Thymus (tissue), 11 donors: ENCODE data around the gene TFEB. TPM values are rescaled to one million over a fixed set of nuclear protein-coding genes. Genes with fewer than 3 reads are reported as not detected.

Experiments
- DNase-seq, 9 donors: peaks; one replicate each; pipeline ENCODE4 v3.0.0-alpha.2; 2013; ENCODE audit warnings: low spot score in 9 of 9, low read depth in 6 of 9, missing footprints in 1 of 9
- H3K27ac ChIP-seq, 2 donors: one replicate each; pipeline ENCODE4 v1.5.1; 2013; ENCODE audit warnings: control low read depth in 1 of 2, low read depth in 1 of 2, low read length in 1 of 2, mild to moderate bottlenecking in 1 of 2, moderate library complexity in 1 of 2
- H3K27me3 ChIP-seq, 2 donors: one replicate each; pipeline ENCODE4 v1.5.1; 2013; ENCODE audit warnings: low read length in 1 of 2; ENCODE audit not compliant: control insufficient read depth in 2 of 2, insufficient read depth in 1 of 2
- H3K36me3 ChIP-seq, 2 donors: one replicate each; pipeline ENCODE4 v1.5.1; 2013; ENCODE audit warnings: low read length in 1 of 2, mild to moderate bottlenecking in 1 of 2, moderate library complexity in 1 of 2; ENCODE audit not compliant: control insufficient read depth in 2 of 2, insufficient read depth in 2 of 2
- H3K4me1 ChIP-seq, 2 donors: one replicate each; pipeline ENCODE4 v1.5.1; 2013; ENCODE audit warnings: low read length in 2 of 2; ENCODE audit not compliant: control insufficient read depth in 2 of 2, insufficient read depth in 2 of 2
- H3K4me3 ChIP-seq, 2 donors: one replicate each; pipeline ENCODE4 v1.5.1; 2013; ENCODE audit warnings: low read length in 2 of 2, control low read depth in 1 of 2, mild to moderate bottlenecking in 1 of 2
- H3K9me3 ChIP-seq, 2 donors: one replicate each; pipeline ENCODE4 v1.5.1; 2013; ENCODE audit warnings: low read length in 1 of 2, mild to moderate bottlenecking in 1 of 2; ENCODE audit not compliant: control insufficient read depth in 2 of 2, insufficient read depth in 1 of 2
- WGBS: extraction: QIAGEN DNeasy Blood & Tissue Kit; methylation state at CpG from one replicate; pipeline ENCODE4 v1.1.7; 2013; 5-methylcytosine and 5-hydroxymethylcytosine counted together
- polyA plus RNA-seq: library from polyadenylated mRNA; stranded (reverse); fragments of 200-250 nt; gene quantifications from one replicate; pipeline ENCODE4 v1.2.3, GENCODE V29; 2013
- total RNA-seq: library from RNA; stranded (reverse); fragments of 120-200 nt; gene quantifications from one replicate; pipeline ENCODE4 v1.2.4, GENCODE V29; 2013
- donor health status: healthy.

TFEB gene
- total and polyA plus RNA-seq, 2 donors = 6.1 to 22.8 TPM

DNA sequence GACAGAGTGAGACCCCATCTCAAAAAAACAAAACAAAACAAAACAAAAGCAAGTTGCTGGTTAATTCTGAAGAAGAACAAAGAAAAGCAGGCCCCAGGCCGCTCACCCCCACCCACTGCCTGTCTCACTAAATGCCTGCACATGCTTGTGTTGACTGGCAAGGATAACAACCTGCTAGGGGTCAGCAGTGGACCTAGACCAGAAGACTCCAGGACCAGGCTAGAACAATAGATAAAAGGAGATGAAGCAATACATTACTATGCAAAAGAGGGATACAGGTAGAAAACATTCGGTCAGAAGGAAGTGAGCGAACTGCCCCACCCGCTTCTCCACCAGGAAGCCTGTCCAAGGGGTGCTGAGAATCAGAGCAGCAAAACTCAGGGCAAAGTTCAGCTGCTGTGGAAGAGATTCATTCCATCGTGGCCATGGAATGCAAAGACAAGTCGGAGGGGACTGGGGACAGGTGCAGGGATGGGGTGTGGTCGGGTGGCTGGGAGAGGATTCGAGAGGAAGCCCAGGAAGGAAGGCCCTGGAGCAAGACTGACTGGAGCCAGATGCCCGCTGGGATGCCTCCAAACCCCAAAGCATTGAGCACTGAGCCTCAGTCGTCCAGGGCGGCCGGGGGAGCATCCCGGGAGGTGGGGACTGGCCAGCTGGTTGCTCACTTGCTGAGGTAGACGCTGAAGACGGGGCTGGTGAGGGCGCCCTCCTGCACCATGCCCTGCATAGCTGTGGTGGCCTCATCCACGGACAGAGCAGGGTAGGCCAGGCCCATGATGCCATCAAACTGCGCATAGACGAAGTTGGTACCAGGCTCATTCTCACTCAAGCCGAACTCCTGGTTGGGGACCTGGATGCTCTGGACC lies 6.5 kb upstream of the TFEB start:
- no peak overlapping the region for H3K27ac ChIP-seq
- no peak for DNase-seq

DNA sequence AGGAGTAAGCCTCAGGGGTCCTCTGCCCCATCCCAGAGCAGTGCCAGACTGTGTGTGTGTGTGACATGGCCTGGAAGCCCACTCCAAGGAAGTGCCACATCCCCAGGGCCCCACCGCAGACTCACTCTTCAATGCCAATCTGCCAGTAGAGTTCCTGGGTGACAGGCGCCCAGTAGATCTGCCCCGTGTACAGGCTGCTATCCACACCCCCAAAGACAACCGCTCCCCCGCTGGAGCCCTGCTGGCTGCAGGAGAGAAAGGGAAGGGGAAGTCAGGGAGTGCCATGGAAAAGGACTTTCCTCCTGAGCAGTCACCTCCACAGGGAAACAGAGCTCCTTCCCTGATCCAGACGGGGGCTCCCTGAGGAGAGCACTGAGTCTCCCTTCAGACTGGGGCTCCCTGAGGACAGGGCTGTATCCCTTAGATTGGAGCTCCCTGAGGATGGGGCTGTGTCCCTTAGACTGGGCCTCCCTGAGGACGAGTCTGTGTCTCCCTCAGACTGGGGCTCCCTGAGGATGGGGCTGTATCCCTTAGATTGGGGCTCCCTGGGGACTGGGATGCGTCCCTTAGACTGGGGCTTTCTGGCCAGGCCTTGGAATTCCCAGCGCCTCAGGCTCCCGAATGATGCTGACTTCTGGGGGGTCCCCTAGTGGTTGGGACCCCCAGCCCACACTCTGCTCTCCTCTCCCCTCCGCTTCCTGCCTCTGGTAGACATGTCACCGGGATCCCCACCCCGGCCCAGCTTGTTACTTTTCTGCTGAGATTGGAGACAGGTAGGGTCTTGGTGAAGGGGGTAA lies 5.2 kb upstream of the TFEB start:
- no peaks in the 10 kb centered on the region for H3K9me3 ChIP-seq
- H3K27me3 ChIP-seq = no peaks in the 10 kb centered on the region
- no peaks in the 10 kb centered on the region for H3K36me3 ChIP-seq
- H3K4me1 ChIP-seq = peaks cover 4 to 5% of the 10 kb centered on the region in 2 donors
- H3K4me3 ChIP-seq = no peak overlapping the region
- no peak overlapping the region for H3K27ac ChIP-seq
- no peak for DNase-seq
- 92% methylated on average over 13 of the region's 13 CpGs for WGBS

More for the DNA sequence above, 6.5 kb upstream of the TFEB start:
- Histone ChIP-seq H3K27me3 (no peaks in the 10 kb centered on the region), H3K4me1 (no peaks in the 10 kb centered on the region), H3K9me3 (no peaks in the 10 kb centered on the region), H3K36me3 (no peaks in the 10 kb centered on the region), H3K4me3 (no peak overlapping the region)
- WGBS = 96% methylated on average over 20 of the region's 20 CpGs

DNA sequence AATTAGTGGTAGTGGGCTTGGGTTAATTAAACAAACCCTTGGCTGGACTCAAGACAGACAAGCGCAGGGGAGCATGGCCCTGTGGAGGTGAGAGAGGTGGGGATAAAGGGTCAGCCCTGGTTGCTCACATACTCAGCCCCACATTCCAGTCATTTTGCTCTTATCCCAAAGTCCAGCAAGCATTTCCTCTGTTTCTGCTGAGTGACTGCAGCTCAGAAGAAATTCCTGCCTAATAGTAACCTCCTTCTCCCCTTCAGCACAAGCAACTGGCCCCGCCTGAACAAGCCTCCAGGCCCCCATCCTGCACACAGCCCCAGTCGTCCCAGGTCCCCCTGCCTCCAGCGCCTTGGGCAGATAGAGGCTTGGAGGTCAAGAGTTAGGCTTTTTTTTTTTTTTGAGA lies 3.6 kb upstream of the TFEB start:
- H3K4me3 ChIP-seq = no peak overlapping the region
- WGBS = 98% methylated on average over 4 of the region's 4 CpGs
- DNase-seq = no peak
- no peak overlapping the region for H3K27ac ChIP-seq
- H3K36me3 ChIP-seq = no peaks in the 10 kb centered on the region
- H3K27me3 ChIP-seq = peaks cover 0 to 8% of the 10 kb centered on the region in 2 donors
- no peaks in the 10 kb centered on the region for H3K9me3 ChIP-seq
- peaks cover 7 to 10% of the 10 kb centered on the region in 2 donors for H3K4me1 ChIP-seq

- no peak for DNase-seq
- 96% methylated on average over 6 of the region's 6 CpGs for WGBS
- H3K9me3 ChIP-seq = peaks cover 0 to 5% of the 10 kb centered on the region in 2 donors
- H3K36me3 ChIP-seq = no peaks in the 10 kb centered on the region
- no peak overlapping the region for H3K4me3 ChIP-seq
- no peak overlapping the region for H3K27ac ChIP-seq
- H3K4me1 ChIP-seq = peaks cover 7 to 24% of the 10 kb centered on the region in 2 donors
- peaks cover 0 to 22% of the 10 kb centered on the region in 2 donors for H3K27me3 ChIP-seq
Measured at GRCh38 chr6:41737591-41738130, 2.3 kb upstream of the TFEB start.

DNA sequence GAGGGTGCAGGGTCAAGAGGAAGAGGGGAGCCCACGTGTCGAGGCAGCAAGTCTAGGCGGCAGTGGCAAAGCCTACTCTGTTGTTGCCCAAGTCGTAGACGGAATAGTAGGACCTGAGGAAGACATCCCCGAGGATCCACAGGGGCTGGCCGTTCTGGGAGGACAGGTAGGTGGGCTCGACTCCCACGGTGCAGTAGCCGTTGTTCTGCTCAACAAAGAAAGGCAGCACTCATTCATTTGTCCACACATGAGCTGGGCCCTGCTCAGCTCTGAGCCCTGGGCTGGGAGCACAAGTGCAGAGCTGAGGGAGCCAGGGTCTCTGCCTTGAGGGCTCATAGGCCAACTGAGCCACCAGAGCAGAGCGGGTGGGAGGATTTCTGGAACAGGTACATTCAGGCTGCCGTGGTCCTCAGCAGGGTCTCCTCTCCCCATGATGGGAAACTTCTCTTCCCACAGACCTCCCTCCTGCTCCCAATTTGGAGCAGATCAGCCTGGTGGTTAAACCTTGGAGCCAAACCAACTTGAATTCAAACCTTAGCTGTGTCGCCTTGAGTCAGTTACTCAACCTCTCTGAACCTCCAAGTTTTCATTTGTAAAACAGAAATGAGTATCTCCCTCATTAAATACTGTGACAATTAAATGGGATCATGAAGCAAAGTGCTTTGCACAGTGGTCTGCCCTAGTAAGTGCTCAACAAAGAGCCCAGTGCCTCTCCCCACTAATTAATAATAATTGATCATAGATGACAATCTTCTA lies 1.6 kb upstream of the TFEB start:
- Histone ChIP-seq H3K9me3 (peaks cover 0 to 5% of the 10 kb centered on the region in 2 donors), H3K4me3 (no peak overlapping the region), H3K4me1 (peaks cover 7 to 27% of the 10 kb centered on the region in 2 donors), H3K27me3 (peaks cover 0 to 25% of the 10 kb centered on the region in 2 donors), H3K27ac (no peak overlapping the region), H3K36me3 (no peaks in the 10 kb centered on the region)
- no peak for DNase-seq
- 98% methylated on average over 13 of the region's 13 CpGs for WGBS

- Histone ChIP-seq H3K36me3 (no peaks in the 10 kb centered on the region), H3K27ac (no peak overlapping the region), H3K27me3 (peaks cover 0 to 25% of the 10 kb centered on the region in 2 donors), H3K4me1 (peaks cover 7 to 27% of the 10 kb centered on the region in 2 donors), H3K4me3 (no peak overlapping the region), H3K9me3 (peaks cover 0 to 5% of the 10 kb centered on the region in 2 donors)
- WGBS = 92% methylated on average over 6 of the region's 6 CpGs
- no peak for DNase-seq
Measured at GRCh38 chr6:41736186-41736733, 852 bp upstream of the TFEB start.

GRCh38 chr6:41734666-41735426 lies 562 bp downstream of the TFEB start:
- peaks cover 7 to 32% of the 10 kb centered on the region in 2 donors for H3K4me1 ChIP-seq
- WGBS = under 1% methylated on average over 76 of the region's 76 CpGs
- peak in 4 of 9 donors; percentile 32 to 65 (median 50) for DNase-seq

More at GRCh38 chr6:41734666-41735426, 562 bp downstream of the TFEB start:
- H3K27ac ChIP-seq = peak overlapping the region; percentile 51 to 84
- no peaks in the 10 kb centered on the region for H3K36me3 ChIP-seq
- H3K4me3 ChIP-seq = peak overlapping the region; percentile 55 to 82
- peaks cover 0 to 5% of the 10 kb centered on the region in 2 donors for H3K9me3 ChIP-seq
- H3K27me3 ChIP-seq = peaks cover 0 to 25% of the 10 kb centered on the region in 2 donors
